Tibial artery (tissue), 4 donors: Measurements from ENCODE around the gene KIF26A.

Experiments
- DNase-seq, 2 donors: peaks; one replicate each; pipeline ENCODE4 v3.0.0-alpha.2; 2019
- H3K27ac ChIP-seq, 2 donors: fragments of 200-600 bp; sonication (generic) in 1 of 2; 1 replicate in 1 of 2; 2 replicates in 1 of 2; pipeline ENCODE4 v1.5.1; 2018 to 2019; ENCODE audit warnings: mild to moderate bottlenecking in 1 of 2
- H3K27me3 ChIP-seq, 2 donors: fragments of 200-600 bp; sonication (generic) in 1 of 2; one replicate each; pipeline versions ENCODE4 v1.5.1 to v1.6.0; 2016 to 2019
- H3K36me3 ChIP-seq, 3 donors: fragments of 200-600 bp; sonication (generic) in 2 of 3; one replicate each; pipeline ENCODE4 v1.5.1; 2016 to 2019; ENCODE audit warnings: mild to moderate bottlenecking in 2 of 3
- H3K4me1 ChIP-seq, 4 donors: fragments of 200-600 bp; sonication (generic) in 2 of 4; 1 replicate in 3 of 4; 2 replicates in 1 of 4; pipeline ENCODE4 v1.5.1; 2016 to 2019
- H3K4me3 ChIP-seq, 2 donors: fragments of 200-600 bp; sonication (generic) in 1 of 2; 1 replicate in 1 of 2; 2 replicates in 1 of 2; pipeline ENCODE4 v1.5.1; 2018 to 2019; ENCODE audit warnings: mild to moderate bottlenecking in 2 of 2
- H3K9me3 ChIP-seq, 3 donors: fragments of 200-600 bp; sonication (generic) in 1 of 3; one replicate each; pipeline ENCODE4 v1.5.1; 2016 to 2019
- CTCF ChIP-seq, 2 experiments: fragments of 200-600 bp in 1 of 2; fragments of 450-650 bp in 1 of 2; IDR thresholded peaks; one replicate each; pipeline ENCODE4 v1.5.1; 2017 to 2019; ENCODE audit warnings: antibody characterized with exemption in 2 of 2, mild to moderate bottlenecking in 1 of 2, moderate library complexity in 1 of 2
- intact Hi-C: fragments of 100-400 bp; cut with DNase I; formaldehyde crosslinking; loops from one replicate; pipeline ENCODE4 v1.15.0; 2023; ENCODE audit warnings: low total_unique reads

KIF26A gene

GRCh38 chr14:104092931-104093365 lies 45.4 kb upstream of the KIF26A start:
- TF ChIP-seq CTCF (IDR thresholded peaks at IDR 0.05) = no peak

GRCh38 chr14:104093366-104094055 lies 44.9 kb upstream of the KIF26A start:
- H3K9me3 ChIP-seq = peaks cover 0 to 3% (median 0%) of the 10 kb centered on the region in 3 donors
- H3K27ac ChIP-seq = no peak overlapping the region
- intact Hi-C loops = no loop called here
- DNase-seq = no peak
- H3K36me3 ChIP-seq = no peaks in the 10 kb centered on the region
- H3K4me3 ChIP-seq = no peak overlapping the region
- TF ChIP-seq CTCF (IDR thresholded peaks at IDR 0.05) = no peak
- H3K4me1 ChIP-seq = peaks cover 0 to 5% (median 0%) of the 10 kb centered on the region in 4 donors
- peaks cover 0 to 54% of the 10 kb centered on the region in 2 donors for H3K27me3 ChIP-seq

More at GRCh38 chr14:104092931-104093365, 45.4 kb upstream of the KIF26A start:
- Histone ChIP-seq H3K36me3 (no peaks in the 10 kb centered on the region), H3K27ac (no peak overlapping the region), H3K4me3 (no peak overlapping the region), H3K27me3 (peaks cover 0 to 56% of the 10 kb centered on the region in 2 donors), H3K9me3 (peaks cover 0 to 3% (median 0%) of the 10 kb centered on the region in 3 donors), H3K4me1 (peaks cover 0 to 5% (median 0%) of the 10 kb centered on the region in 4 donors)
- DNase-seq = no peak
- intact Hi-C loops = no loop called here

DNA sequence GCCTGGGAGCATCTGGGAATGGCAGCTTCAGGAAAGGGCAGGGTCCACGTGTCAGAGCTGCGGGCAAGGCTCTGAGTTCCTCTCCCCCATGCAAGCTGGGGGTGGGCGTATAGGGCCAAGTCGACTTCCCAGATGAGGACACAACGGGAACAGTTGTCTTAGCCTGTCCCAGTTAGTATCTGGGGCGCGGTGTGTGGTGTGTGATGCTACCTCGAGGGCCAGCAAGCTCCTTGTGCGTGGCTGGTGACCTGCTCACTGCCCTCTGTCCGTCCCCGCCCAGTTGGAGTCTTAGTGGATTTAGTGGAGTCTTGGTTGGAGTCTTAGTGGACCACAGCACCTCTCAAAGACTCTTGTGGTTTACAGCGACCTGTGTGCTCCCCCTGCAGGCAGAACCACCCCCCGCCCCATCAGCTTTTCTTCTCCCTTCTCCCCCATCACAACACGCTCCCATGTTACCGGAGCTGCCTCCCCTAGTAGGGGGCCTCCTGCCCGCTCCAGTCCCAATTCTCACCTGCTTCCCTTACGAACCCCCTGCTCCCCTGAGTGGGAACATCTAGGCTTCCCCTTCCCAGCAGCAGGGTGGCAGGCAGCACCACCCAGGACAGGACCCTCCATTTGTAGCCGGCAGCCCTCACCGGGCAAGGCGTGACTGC lies 44.2 kb upstream of the KIF26A start:
- intact Hi-C loops = no loop called here

DNA sequence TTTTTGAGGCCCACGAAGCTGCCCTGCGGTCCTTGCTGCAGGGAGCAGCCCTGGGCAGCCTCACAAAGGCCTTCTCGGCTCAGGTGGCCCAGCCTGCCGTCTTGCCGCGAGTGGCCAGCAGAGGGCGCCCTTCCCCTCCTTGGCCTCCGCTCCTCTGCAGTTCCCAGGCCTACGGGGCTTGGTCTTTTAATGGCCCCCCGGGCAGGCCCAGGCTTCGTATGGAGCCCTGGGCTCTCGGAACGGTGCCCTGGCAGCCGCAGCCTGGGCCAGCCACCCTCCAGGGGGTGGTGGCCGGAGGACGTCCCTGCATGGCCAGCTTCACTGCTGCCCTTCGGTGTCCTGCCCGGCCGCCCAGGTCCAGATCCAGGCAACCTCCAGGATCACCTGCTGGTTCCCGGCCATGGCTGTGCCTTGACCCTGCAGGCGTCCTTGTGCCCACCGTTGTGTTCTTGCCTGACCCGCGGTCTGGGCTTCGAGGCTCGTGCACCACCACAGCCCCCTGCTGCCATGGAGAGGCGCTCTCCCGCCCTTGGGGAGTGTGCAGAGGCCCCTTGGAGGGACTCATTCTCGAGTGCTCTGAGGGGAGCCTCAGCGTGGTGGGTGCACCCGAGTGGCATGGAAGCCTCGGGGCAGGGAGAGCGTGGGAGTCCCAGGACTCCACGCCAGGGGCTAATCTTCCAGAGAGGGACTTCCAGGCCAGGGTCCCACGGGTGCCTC lies 43.5 kb upstream of the KIF26A start:
- Histone ChIP-seq H3K4me3 (no peak overlapping the region), H3K9me3 (peaks cover 0 to 3% (median 0%) of the 10 kb centered on the region in 3 donors), H3K4me1 (peaks cover 0 to 5% (median 0%) of the 10 kb centered on the region in 4 donors), H3K27me3 (peaks cover 0 to 52% of the 10 kb centered on the region in 2 donors), H3K27ac (no peak overlapping the region), H3K36me3 (no peaks in the 10 kb centered on the region)
- intact Hi-C loops = no loop called here
- DNase-seq = no peak
- peak; percentile 55 to 81 for TF ChIP-seq CTCF (IDR thresholded peaks at IDR 0.05)

More for the DNA sequence above, 44.2 kb upstream of the KIF26A start:
- no peak overlapping the region for H3K27ac ChIP-seq
- H3K4me1 ChIP-seq = peaks cover 0 to 5% (median 0%) of the 10 kb centered on the region in 4 donors
- no peaks in the 10 kb centered on the region for H3K36me3 ChIP-seq
- DNase-seq = no peak
- H3K27me3 ChIP-seq = peaks cover 0 to 51% of the 10 kb centered on the region in 2 donors
- H3K4me3 ChIP-seq = no peak overlapping the region
- no peak for TF ChIP-seq CTCF (IDR thresholded peaks at IDR 0.05)
- peaks cover 0 to 3% (median 0%) of the 10 kb centered on the region in 3 donors for H3K9me3 ChIP-seq

DNA sequence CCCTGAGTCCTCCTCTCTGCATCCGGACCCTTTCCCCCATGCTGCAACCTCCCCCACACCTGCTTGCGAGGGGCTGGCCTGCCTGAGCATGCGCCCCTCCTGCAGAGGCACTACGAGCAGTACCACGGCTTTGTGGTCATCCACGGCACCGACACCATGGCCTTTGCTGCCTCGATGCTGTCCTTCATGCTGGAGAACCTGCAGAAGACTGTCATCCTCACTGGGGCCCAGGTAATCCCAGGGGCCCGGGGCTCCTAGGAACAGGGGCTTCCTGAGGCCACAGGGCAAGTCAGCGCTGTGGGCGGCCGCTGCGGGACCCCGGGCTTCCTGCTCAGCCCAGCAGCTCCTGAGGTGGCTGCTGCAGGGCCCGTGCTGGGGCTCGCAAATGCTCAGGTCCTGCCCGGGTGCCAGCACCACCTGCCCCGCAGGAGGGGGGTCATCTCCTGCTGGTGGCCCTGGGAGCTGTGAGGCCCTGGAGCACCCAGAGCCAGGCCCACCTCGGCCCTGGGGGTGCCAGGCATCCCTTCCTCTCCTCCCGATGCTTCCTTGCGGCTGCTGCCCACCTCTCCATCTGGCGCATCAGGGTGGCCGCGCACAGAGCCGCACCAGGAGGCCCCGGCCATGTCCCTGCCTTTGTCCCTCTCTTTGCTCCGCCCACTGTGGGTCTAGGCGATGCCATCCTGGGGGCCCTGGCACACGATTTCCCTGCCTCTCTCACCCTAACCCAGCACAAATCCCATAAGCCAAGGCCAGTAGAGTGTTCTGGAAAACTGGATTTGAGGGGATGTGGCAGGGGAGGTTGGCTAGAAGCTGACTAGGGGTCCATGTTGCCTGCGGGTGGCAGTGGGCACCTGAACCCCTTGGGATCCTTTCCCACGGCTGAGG lies 42.7 kb upstream of the KIF26A start:
- Histone ChIP-seq H3K36me3 (no peaks in the 10 kb centered on the region), H3K4me3 (no peak overlapping the region), H3K4me1 (peaks cover 0 to 5% (median 0%) of the 10 kb centered on the region in 4 donors), H3K27me3 (peaks cover 0 to 58% of the 10 kb centered on the region in 2 donors), H3K27ac (no peak overlapping the region), H3K9me3 (no peaks in the 10 kb centered on the region)
- intact Hi-C loops = no loop called here
- no peak for DNase-seq
- no peak for TF ChIP-seq CTCF (IDR thresholded peaks at IDR 0.05)
